GM12801 (cell line): ENCODE data around the gene MPDZ.

Experiments used
- CTCF ChIP-seq: IDR thresholded peaks from one replicate; pipeline ENCODE4 v1.5.1; 2011; ENCODE audit warnings: control low read depth; ENCODE audit not compliant: insufficient read length; ENCODE audit errors: extremely low read depth

MPDZ gene

GRCh38 chr9:13145340-13145739, 134.2 kb downstream of the MPDZ start:
- TF ChIP-seq CTCF, result no peak

GRCh38 chr9:13144166-13144775, 135.2 kb downstream of the MPDZ start:
- TF ChIP-seq CTCF, result no peak

- no peak for TF ChIP-seq CTCF
These were observed 136.2 kb downstream of the MPDZ start for GRCh38 chr9:13143281-13143680.

- TF ChIP-seq CTCF, result no peak
These were observed 136.7 kb downstream of the MPDZ start for GRCh38 chr9:13142776-13143175.

GRCh38 chr9:13141629-13142028, 137.9 kb downstream of the MPDZ start:
- no peak for TF ChIP-seq CTCF

- no peak for TF ChIP-seq CTCF
These were observed 138.5 kb downstream of the MPDZ start for GRCh38 chr9:13140843-13141592.

- no peak for TF ChIP-seq CTCF
These were observed 139.8 kb downstream of the MPDZ start for GRCh38 chr9:13139641-13140171.
